ENCODE results near the gene TBC1D7. TPM values are rescaled to one million over a fixed set of nuclear protein-coding genes. Genes with fewer than 3 reads are reported as not detected.

TBC1D7 gene
- total and polyA plus RNA-seq, 2 of the 4 experiments (the other 2 are of a cell fraction): 14.3 to 22.6 TPM

GRCh38 chr6:13256266-13257001, 71.9 kb downstream of the TBC1D7 start:
- H3K9ac ChIP-seq (ENCODE audit: low read depth, low read length): no peak overlapping the region
- H3K27ac ChIP-seq (ENCODE audit: insufficient read depth, low read length): no peak overlapping the region
- no peak for TF ChIP-seq SMC3 (IDR thresholded peaks at IDR 0.05; ENCODE audit: low read depth, low read length)
- TF ChIP-seq RFX5 (IDR thresholded peaks at IDR 0.05; ENCODE audit: low read depth, low read length): no peak
- no peak for TF ChIP-seq ELK1 (IDR thresholded peaks at IDR 0.05; ENCODE audit: borderline replicate concordance, low read depth, low read length)
- no peak for TF ChIP-seq NFE2L2 (IDR thresholded peaks at IDR 0.05; ENCODE audit: low read depth, low read length)
- TF ChIP-seq MAFK (IDR thresholded peaks at IDR 0.05; ENCODE audit: low read depth, low read length): no peak
- no peak for TF ChIP-seq USF2 (IDR thresholded peaks at IDR 0.05; ENCODE audit: low read depth, low read length)
- TF ChIP-seq CHD1 (IDR thresholded peaks at IDR 0.05; ENCODE audit: low read depth, low read length): no peak
- TF ChIP-seq RAD21 (IDR thresholded peaks at IDR 0.05; ENCODE audit: low read length): no peak
- TF ChIP-seq CEBPB (IDR thresholded peaks at IDR 0.05; ENCODE audit: low read depth, low read length): no peak
- no peak for TF ChIP-seq CTCF (conservative IDR thresholded peaks at IDR 0.05; ENCODE audit: low read depth, low read length)
- H3K4me2 ChIP-seq (ENCODE audit: low read depth, low read length): no peak overlapping the region
- no TSS peak for BruUV-seq (replicated peaks)
- H4K20me1 ChIP-seq (ENCODE audit: insufficient read depth, low read length): no peaks in the 10 kb centered on the region
- no peak overlapping the region for H4K8ac ChIP-seq (ENCODE audit: low read depth in 2 of 2, low read length in 2 of 2)
- ATAC-seq (ENCODE audit: low read depth) (no peak), DNase-seq (no peak)
- no peaks in the 10 kb centered on the region; the same call in 1 of the 2 replicates for H3K9me1 ChIP-seq (ENCODE audit: insufficient read depth, low read length)
- H3K79me1 ChIP-seq (ENCODE audit: low read depth in 1 of 2, low read length in 2 of 2): no peaks in the 10 kb centered on the region
- dilution Hi-C loops (cut with HindIII; ENCODE audit: low sequenced_read_pairs, unreplicated experiment) (no loop called here), in situ Hi-C loops (cut with MboI; ENCODE audit: low sequenced_read_pairs) (no loop called here), intact Hi-C loops (cut with micrococcal nuclease) (no loop called here)
- H3K56ac ChIP-seq (ENCODE audit: extremely low read depth, insufficient read depth, low read length): no peak overlapping the region
- CTCF ChIA-PET: no interaction called here
- no peak overlapping the region for H2BK20ac ChIP-seq (ENCODE audit: low read depth, low read length)
- no peak overlapping the region for H2AK9ac ChIP-seq (replicated peaks; ENCODE audit: low read depth, low read length, poor library complexity)
- no peak overlapping the region for H3K23ac ChIP-seq (ENCODE audit: low read depth, low read length)
- 71% methylated on average over 1 of the region's 2 CpGs; no CpG with 5 or more reads in 1 of the 2 experiments for WGBS, 2 experiments (ENCODE audit: extremely low coverage in 2 of 2, insufficient read length in 1 of 2)
- no peak overlapping the region for H2AK5ac ChIP-seq (ENCODE audit: low read depth, low read length)
- no peak overlapping the region for H2BK5ac ChIP-seq (ENCODE audit: low read depth, low read length, poor library complexity, severe bottlenecking)
- peaks cover 5% of the 10 kb centered on the region for H3K27me3 ChIP-seq (ENCODE audit: control insufficient read depth, insufficient read depth, low read length)
- H2AFZ ChIP-seq (replicated peaks; ENCODE audit: low read length, poor library complexity): no peak overlapping the region
- POLR2A ChIA-PET (ENCODE audit: unreplicated experiment): no interaction called here
- H3K4ac ChIP-seq (ENCODE audit: low read depth, low read length): no peak overlapping the region
- no peak overlapping the region for H2BK120ac ChIP-seq (ENCODE audit: low read depth, low read length)
- H4K5ac ChIP-seq (ENCODE audit: low read depth, low read length): no peak overlapping the region
- no peak overlapping the region for H4K91ac ChIP-seq (ENCODE audit: insufficient read depth, low read depth, low read length)
- no peak overlapping the region for H3K14ac ChIP-seq (replicated peaks; ENCODE audit: low read depth, low read length)
- H3K9me3 ChIP-seq (ENCODE audit: control insufficient read depth, insufficient read depth, low read length): no peaks in the 10 kb centered on the region
- no peaks in the 10 kb centered on the region for H3K4me1 ChIP-seq (ENCODE audit: control insufficient read depth, insufficient read depth, low read length)
- no peak overlapping the region for H3K4me3 ChIP-seq (ENCODE audit: insufficient read depth, low read depth, low read length)
- H3K18ac ChIP-seq (ENCODE audit: low read depth, low read length): no peak overlapping the region
- no peak overlapping the region for H2BK15ac ChIP-seq (ENCODE audit: low read depth, low read length)
- no peaks in the 10 kb centered on the region for H3K36me3 ChIP-seq (ENCODE audit: control insufficient read depth, insufficient read depth, low read length)
